ENCODE data around the gene ZNF385B.

DNA sequence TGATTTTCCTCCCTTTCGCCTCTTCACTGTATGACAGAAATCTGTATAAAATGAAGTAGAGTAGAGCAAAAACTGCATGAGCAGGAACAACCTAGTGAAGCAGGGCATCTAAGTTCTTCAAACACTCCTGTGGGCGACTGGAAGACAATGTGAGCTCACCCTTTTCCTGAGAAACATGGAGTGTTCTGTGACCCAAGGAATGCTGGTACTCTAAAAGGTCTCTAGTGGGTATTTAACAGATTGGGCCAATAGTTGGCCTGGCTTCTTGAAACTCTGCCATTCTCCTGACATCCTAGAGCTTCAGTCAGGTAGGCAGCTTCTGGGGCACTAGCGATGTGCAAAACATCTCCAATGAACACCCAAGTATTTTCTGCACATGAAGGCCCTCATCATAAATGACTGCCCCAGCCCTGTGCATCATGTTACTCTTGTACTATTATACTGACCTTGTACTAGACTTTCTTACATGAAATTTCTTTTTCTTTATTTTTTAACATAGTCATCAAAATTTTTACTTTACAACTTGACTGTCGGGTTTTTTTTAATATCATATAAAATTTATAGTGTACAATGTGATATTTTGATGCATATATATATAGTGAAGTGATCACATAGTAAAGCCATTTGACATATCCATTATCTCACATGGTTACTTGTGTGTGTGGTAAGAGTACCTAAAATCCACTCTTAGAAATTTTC, 302.2 kb downstream of the ZNF385B start:
- no peak for TF ChIP-seq POLR2A (IDR thresholded peaks at IDR 0.05)
- TF ChIP-seq, protein P1, sequence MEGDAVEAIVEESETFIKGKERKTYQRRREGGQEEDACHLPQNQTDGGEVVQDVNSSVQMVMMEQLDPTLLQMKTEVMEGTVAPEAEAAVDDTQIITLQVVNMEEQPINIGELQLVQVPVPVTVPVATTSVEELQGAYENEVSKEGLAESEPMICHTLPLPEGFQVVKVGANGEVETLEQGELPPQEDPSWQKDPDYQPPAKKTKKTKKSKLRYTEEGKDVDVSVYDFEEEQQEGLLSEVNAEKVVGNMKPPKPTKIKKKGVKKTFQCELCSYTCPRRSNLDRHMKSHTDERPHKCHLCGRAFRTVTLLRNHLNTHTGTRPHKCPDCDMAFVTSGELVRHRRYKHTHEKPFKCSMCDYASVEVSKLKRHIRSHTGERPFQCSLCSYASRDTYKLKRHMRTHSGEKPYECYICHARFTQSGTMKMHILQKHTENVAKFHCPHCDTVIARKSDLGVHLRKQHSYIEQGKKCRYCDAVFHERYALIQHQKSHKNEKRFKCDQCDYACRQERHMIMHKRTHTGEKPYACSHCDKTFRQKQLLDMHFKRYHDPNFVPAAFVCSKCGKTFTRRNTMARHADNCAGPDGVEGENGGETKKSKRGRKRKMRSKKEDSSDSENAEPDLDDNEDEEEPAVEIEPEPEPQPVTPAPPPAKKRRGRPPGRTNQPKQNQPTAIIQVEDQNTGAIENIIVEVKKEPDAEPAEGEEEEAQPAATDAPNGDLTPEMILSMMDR (IDR thresholded peaks at IDR 0.05) = no peak
